ENCODE data around the gene TSPAN17.
A peak's percentile ranks its signal among the peaks of the same experiment; 100 is the strongest.

The TSPAN17 gene

GRCh38 chr5:176656467-176656990 lies 9.2 kb downstream of the TSPAN17 start:
- no peaks in the 10 kb centered on the region for H3K4me1 ChIP-seq (ENCODE audit: control insufficient read depth in 1 of 2, insufficient read depth in 2 of 2, low read length in 2 of 2)
- H2BK5ac ChIP-seq (ENCODE audit: low read depth, low read length, poor library complexity): no peak overlapping the region
- H3K14ac ChIP-seq (ENCODE audit: low read length): no peak overlapping the region
- no peak overlapping the region for H4K91ac ChIP-seq (ENCODE audit: low read depth, low read length)
- no peaks in the 10 kb centered on the region for H3K79me2 ChIP-seq (ENCODE audit: control insufficient read depth, insufficient read depth, low read length, poor library complexity)
- H2BK120ac ChIP-seq (ENCODE audit: insufficient read depth, low read length, poor library complexity): no peak overlapping the region
- H2BK12ac ChIP-seq (ENCODE audit: low read length): no peak overlapping the region
- H3K4me2 ChIP-seq (ENCODE audit: low read length): no peak overlapping the region
- no peak overlapping the region for H3K23ac ChIP-seq (ENCODE audit: low read length)
- H3K9ac ChIP-seq (ENCODE audit: low read length): no peak overlapping the region
- WGBS (ENCODE audit: extremely low coverage, insufficient coverage, insufficient read length): no CpG with 5 or more reads among the region's 13 CpGs
- H3K36me3 ChIP-seq (ENCODE audit: control insufficient read depth in 1 of 2, insufficient read depth in 2 of 2, low read length in 2 of 2): peaks cover 5 to 19% of the 10 kb centered on the region in 2 experiments
- no peak overlapping the region for H3K4me3 ChIP-seq (ENCODE audit: low read depth, low read length)
- H3K79me1 ChIP-seq (ENCODE audit: low read length): no peaks in the 10 kb centered on the region
- H3K4ac ChIP-seq (ENCODE audit: low read depth, low read length): no peak overlapping the region
- no peak overlapping the region for H3K27ac ChIP-seq (ENCODE audit: low read depth, low read length)
- no peak overlapping the region for H2AK5ac ChIP-seq (ENCODE audit: low read length)
- DNase-seq: no peak
- no peak overlapping the region for H4K8ac ChIP-seq (ENCODE audit: low read depth, low read length)
- no peak overlapping the region for H2AFZ ChIP-seq (ENCODE audit: insufficient read depth, low read length, poor library complexity)
- no peak overlapping the region for H4K12ac ChIP-seq (ENCODE audit: low read depth, low read length)
- no peaks in the 10 kb centered on the region for H3K9me3 ChIP-seq (ENCODE audit: insufficient read depth, low read depth, low read length)
- H3K18ac ChIP-seq (ENCODE audit: low read length): no peak overlapping the region
- H3K27me3 ChIP-seq (ENCODE audit: insufficient read depth, low read length): no peaks in the 10 kb centered on the region

DNA sequence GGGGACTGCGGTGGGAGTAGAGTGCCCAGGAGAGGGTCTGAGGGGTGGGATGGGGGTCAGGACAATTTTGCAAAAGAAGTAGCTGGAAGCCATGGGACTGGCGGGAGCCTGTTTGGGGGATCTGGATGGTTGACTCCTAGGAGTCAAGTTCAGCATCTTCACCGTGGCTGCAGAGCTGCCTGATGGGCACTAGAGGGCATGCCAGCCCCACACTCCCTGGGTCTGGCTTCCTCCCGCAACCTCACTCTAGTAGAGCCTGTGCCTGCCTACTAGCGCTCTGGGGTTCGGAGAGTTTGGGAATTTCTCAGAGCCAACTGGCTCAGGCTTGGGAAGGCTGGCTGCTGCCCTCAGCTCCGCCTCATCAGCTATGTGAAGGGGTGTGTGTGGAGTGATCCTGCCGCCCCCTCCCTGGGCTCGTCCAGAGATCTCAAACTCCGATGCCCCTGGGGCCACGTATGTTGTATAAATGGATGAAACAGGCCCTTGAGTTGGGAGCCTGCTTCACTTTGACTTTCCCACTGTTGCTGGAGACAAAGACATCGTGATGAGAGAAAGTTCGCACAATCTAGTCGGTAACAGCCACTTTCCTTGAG lies 10.8 kb downstream of the TSPAN17 start:
- no peak overlapping the region for H3K4me3 ChIP-seq (ENCODE audit: low read depth, low read length)
- no peaks in the 10 kb centered on the region for H3K4me1 ChIP-seq (ENCODE audit: control insufficient read depth in 1 of 2, insufficient read depth in 2 of 2, low read length in 2 of 2)
- H3K36me3 ChIP-seq (ENCODE audit: control insufficient read depth in 1 of 2, insufficient read depth in 2 of 2, low read length in 2 of 2): peaks cover 5 to 16% of the 10 kb centered on the region in 2 experiments
- H3K18ac ChIP-seq (ENCODE audit: low read length): no peak overlapping the region
- no CpG with 5 or more reads among the region's 14 CpGs for WGBS (ENCODE audit: extremely low coverage, insufficient coverage, insufficient read length)
- H3K4me2 ChIP-seq (ENCODE audit: low read length): no peak overlapping the region
- H2BK5ac ChIP-seq (ENCODE audit: low read depth, low read length, poor library complexity): no peak overlapping the region
- H3K27ac ChIP-seq (ENCODE audit: low read depth, low read length): no peak overlapping the region
- no peak overlapping the region for H4K91ac ChIP-seq (ENCODE audit: low read depth, low read length)
- H3K9me3 ChIP-seq (ENCODE audit: insufficient read depth, low read depth, low read length): no peaks in the 10 kb centered on the region
- no peaks in the 10 kb centered on the region for H3K27me3 ChIP-seq (ENCODE audit: insufficient read depth, low read length)
- no peak overlapping the region for H2BK12ac ChIP-seq (ENCODE audit: low read length)
- H4K12ac ChIP-seq (ENCODE audit: low read depth, low read length): no peak overlapping the region
- H2AK5ac ChIP-seq (ENCODE audit: low read length): no peak overlapping the region
- no peak overlapping the region for H3K9ac ChIP-seq (ENCODE audit: low read length)
- H4K8ac ChIP-seq (ENCODE audit: low read depth, low read length): no peak overlapping the region
- no peak overlapping the region for H2BK120ac ChIP-seq (ENCODE audit: insufficient read depth, low read length, poor library complexity)
- no peak overlapping the region for H2AFZ ChIP-seq (ENCODE audit: insufficient read depth, low read length, poor library complexity)
- peak; percentile 40 to 76 for DNase-seq
- no peaks in the 10 kb centered on the region for H3K79me2 ChIP-seq (ENCODE audit: control insufficient read depth, insufficient read depth, low read length, poor library complexity)
- no peak overlapping the region for H3K4ac ChIP-seq (ENCODE audit: low read depth, low read length)
- no peaks in the 10 kb centered on the region for H3K79me1 ChIP-seq (ENCODE audit: low read length)
- no peak overlapping the region for H3K14ac ChIP-seq (ENCODE audit: low read length)
- H3K23ac ChIP-seq (ENCODE audit: low read length): no peak overlapping the region

GRCh38 chr5:176658817-176659511 lies 11.7 kb downstream of the TSPAN17 start:
- Histone ChIP-seq H3K4me2 (ENCODE audit: low read length) (no peak overlapping the region), H3K23ac (ENCODE audit: low read length) (no peak overlapping the region), H2AFZ (ENCODE audit: insufficient read depth, low read length, poor library complexity) (no peak overlapping the region), H4K8ac (ENCODE audit: low read depth, low read length) (no peak overlapping the region), H3K14ac (ENCODE audit: low read length) (no peak overlapping the region), H2AK5ac (ENCODE audit: low read length) (no peak overlapping the region), H2BK12ac (ENCODE audit: low read length) (no peak overlapping the region), H4K12ac (ENCODE audit: low read depth, low read length) (no peak overlapping the region), H3K4ac (ENCODE audit: low read depth, low read length) (no peak overlapping the region), H3K27ac (ENCODE audit: low read depth, low read length) (no peak overlapping the region), H3K36me3 (ENCODE audit: control insufficient read depth in 1 of 2, insufficient read depth in 2 of 2, low read length in 2 of 2) (peaks cover 0 to 11% of the 10 kb centered on the region in 2 experiments), H3K4me3 (ENCODE audit: low read depth, low read length) (no peak overlapping the region), H3K9me3 (ENCODE audit: insufficient read depth, low read depth, low read length) (no peaks in the 10 kb centered on the region), H2BK120ac (ENCODE audit: insufficient read depth, low read length, poor library complexity) (no peak overlapping the region), H3K79me1 (ENCODE audit: low read length) (no peaks in the 10 kb centered on the region), H3K9ac (ENCODE audit: low read length) (no peak overlapping the region), H3K79me2 (ENCODE audit: control insufficient read depth, insufficient read depth, low read length, poor library complexity) (no peaks in the 10 kb centered on the region), H3K27me3 (ENCODE audit: insufficient read depth, low read length) (no peaks in the 10 kb centered on the region), H2BK5ac (ENCODE audit: low read depth, low read length, poor library complexity) (no peak overlapping the region), H3K18ac (ENCODE audit: low read length) (no peak overlapping the region), H4K91ac (ENCODE audit: low read depth, low read length) (no peak overlapping the region), H3K4me1 (ENCODE audit: control insufficient read depth in 1 of 2, insufficient read depth in 2 of 2, low read length in 2 of 2) (no peaks in the 10 kb centered on the region)
- no CpG with 5 or more reads among the region's 11 CpGs for WGBS (ENCODE audit: extremely low coverage, insufficient coverage, insufficient read length)
- DNase-seq: peak; percentile 9 to 51

GRCh38 chr5:176659512-176659839 lies 12.2 kb downstream of the TSPAN17 start:
- Histone ChIP-seq H3K27me3 (ENCODE audit: insufficient read depth, low read length) (no peaks in the 10 kb centered on the region), H3K4me2 (ENCODE audit: low read length) (no peak overlapping the region), H3K9ac (ENCODE audit: low read length) (no peak overlapping the region), H3K4me3 (ENCODE audit: low read depth, low read length) (no peak overlapping the region), H2BK12ac (ENCODE audit: low read length) (no peak overlapping the region), H3K9me3 (ENCODE audit: insufficient read depth, low read depth, low read length) (no peaks in the 10 kb centered on the region), H3K4ac (ENCODE audit: low read depth, low read length) (no peak overlapping the region), H3K79me1 (ENCODE audit: low read length) (no peaks in the 10 kb centered on the region), H3K4me1 (ENCODE audit: control insufficient read depth in 1 of 2, insufficient read depth in 2 of 2, low read length in 2 of 2) (no peaks in the 10 kb centered on the region), H3K36me3 (ENCODE audit: control insufficient read depth in 1 of 2, insufficient read depth in 2 of 2, low read length in 2 of 2) (peaks cover 0 to 8% of the 10 kb centered on the region in 2 experiments), H2BK5ac (ENCODE audit: low read depth, low read length, poor library complexity) (no peak overlapping the region), H2AK5ac (ENCODE audit: low read length) (no peak overlapping the region), H3K79me2 (ENCODE audit: control insufficient read depth, insufficient read depth, low read length, poor library complexity) (no peaks in the 10 kb centered on the region), H2BK120ac (ENCODE audit: insufficient read depth, low read length, poor library complexity) (no peak overlapping the region), H3K18ac (ENCODE audit: low read length) (no peak overlapping the region), H3K14ac (ENCODE audit: low read length) (no peak overlapping the region), H2AFZ (ENCODE audit: insufficient read depth, low read length, poor library complexity) (no peak overlapping the region), H4K12ac (ENCODE audit: low read depth, low read length) (no peak overlapping the region), H3K23ac (ENCODE audit: low read length) (no peak overlapping the region), H4K91ac (ENCODE audit: low read depth, low read length) (no peak overlapping the region), H4K8ac (ENCODE audit: low read depth, low read length) (no peak overlapping the region), H3K27ac (ENCODE audit: low read depth, low read length) (no peak overlapping the region)
- WGBS (ENCODE audit: extremely low coverage, insufficient coverage, insufficient read length): 94% methylated on average over 3 of the region's 7 CpGs
- no peak for DNase-seq

All from trophoblast cell (in vitro differentiated cells and primary cell).